WI38 (cell line): ENCODE data around the gene SLC1A2.

Source experiments
- H3K4me3 ChIP-seq: 2 replicates; pipeline ENCODE4 v1.5.1; 2011; ENCODE audit warnings: low read depth, mild to moderate bottlenecking, control low read depth, low read length
- CTCF ChIP-seq: IDR thresholded peaks from 2 replicates; pipeline ENCODE4 v1.5.1; 2012; ENCODE audit warnings: low read depth, mild to moderate bottlenecking, control low read depth, low read length

SLC1A2 gene

GRCh38 chr11:35223371-35223796, 196.0 kb downstream of the SLC1A2 start:
- no peak overlapping the region for H3K4me3 ChIP-seq
- no peak for TF ChIP-seq CTCF

- H3K4me3 ChIP-seq: no peak overlapping the region
- no peak for TF ChIP-seq CTCF
Measured at GRCh38 chr11:35218956-35219355, 200.4 kb downstream of the SLC1A2 start.

- H3K4me3 ChIP-seq: no peak overlapping the region
- no peak for TF ChIP-seq CTCF
Measured at GRCh38 chr11:35216962-35217678, 202.2 kb downstream of the SLC1A2 start.

GRCh38 chr11:35215945-35216344, 203.4 kb downstream of the SLC1A2 start:
- no peak overlapping the region for H3K4me3 ChIP-seq
- no peak for TF ChIP-seq CTCF

- no peak overlapping the region for H3K4me3 ChIP-seq
- no peak for TF ChIP-seq CTCF
Measured at GRCh38 chr11:35214792-35215193, 204.6 kb downstream of the SLC1A2 start.

GRCh38 chr11:35214226-35214770, 205.1 kb downstream of the SLC1A2 start:
- no peak overlapping the region for H3K4me3 ChIP-seq
- no peak for TF ChIP-seq CTCF

- no peak overlapping the region for H3K4me3 ChIP-seq
- TF ChIP-seq CTCF: no peak
Measured at GRCh38 chr11:35211952-35212351, 207.4 kb downstream of the SLC1A2 start.
